ENCODE data around the gene NCAPG. TPM values are rescaled to one million over a fixed set of nuclear protein-coding genes. Genes with fewer than 3 reads are reported as not detected.

NCAPG gene
- total RNA-seq, 6 donors from 2014 or later: 1.4 to 2.4 (median 2.1) TPM; not detected in 1

GRCh38 chr4:17884063-17884462 is 73.3 kb downstream of the NCAPG start:
- Histone ChIP-seq H3K36me3 (peaks cover 0 to 12% (median 2%) of the 10 kb centered on the region in 4 donors), H3K4me1 (no peaks in the 10 kb centered on the region), H3K27me3 (no peaks in the 10 kb centered on the region), H3K4me3 (no peak overlapping the region), H3K27ac (no peak overlapping the region), H3K9me3 (no peaks in the 10 kb centered on the region)
- no peak for TF ChIP-seq POLR2A (IDR thresholded peaks at IDR 0.05)
- no peak for TF ChIP-seq POLR2AphosphoS5 (IDR thresholded peaks at IDR 0.05)
- no peak for TF ChIP-seq CTCF (IDR thresholded peaks at IDR 0.05)
- no peak for TF ChIP-seq EP300 (IDR thresholded peaks at IDR 0.05)
- 90 to 100% methylated on average over 2 of the region's 2 CpGs for WGBS, 2 donors
- ATAC-seq (ENCODE audit: low FRiP score in 2 of 2) (no peak), DNase-seq (no peak)

GRCh38 chr4:17884511-17884910 is 73.7 kb downstream of the NCAPG start:
- WGBS, 2 donors: 90 to 93% methylated on average over 2 of the region's 2 CpGs
- ATAC-seq (ENCODE audit: low FRiP score in 2 of 2) (no peak), DNase-seq (no peak)
- H3K4me1 ChIP-seq: no peaks in the 10 kb centered on the region
- no peaks in the 10 kb centered on the region for H3K9me3 ChIP-seq
- peaks cover 0 to 12% (median 2%) of the 10 kb centered on the region in 4 donors for H3K36me3 ChIP-seq
- H3K27me3 ChIP-seq: no peaks in the 10 kb centered on the region
- H3K4me3 ChIP-seq: no peak overlapping the region
- H3K27ac ChIP-seq: no peak overlapping the region
- TF ChIP-seq POLR2A (IDR thresholded peaks at IDR 0.05): no peak
- no peak for TF ChIP-seq POLR2AphosphoS5 (IDR thresholded peaks at IDR 0.05)
- TF ChIP-seq EP300 (IDR thresholded peaks at IDR 0.05): no peak
- no peak for TF ChIP-seq CTCF (IDR thresholded peaks at IDR 0.05)

GRCh38 chr4:17889692-17890091 is 78.9 kb downstream of the NCAPG start:
- no peak for DNase-seq
- no peak for TF ChIP-seq CTCF (IDR thresholded peaks at IDR 0.05)
- no peak for TF ChIP-seq POLR2AphosphoS5 (IDR thresholded peaks at IDR 0.05)
- TF ChIP-seq EP300 (IDR thresholded peaks at IDR 0.05): no peak
- TF ChIP-seq POLR2A (IDR thresholded peaks at IDR 0.05): no peak
- WGBS, 2 donors: 98 to 100% methylated on average over 1 of the region's 1 CpG
- H3K9me3 ChIP-seq: no peaks in the 10 kb centered on the region
- H3K36me3 ChIP-seq: no peaks in the 10 kb centered on the region
- H3K4me1 ChIP-seq: no peaks in the 10 kb centered on the region
- no peaks in the 10 kb centered on the region for H3K27me3 ChIP-seq
- H3K27ac ChIP-seq: no peak overlapping the region
- no peak for ATAC-seq (ENCODE audit: low FRiP score in 2 of 2)
- no peak overlapping the region for H3K4me3 ChIP-seq

- Histone ChIP-seq H3K4me1 (no peaks in the 10 kb centered on the region), H3K27ac (no peak overlapping the region), H3K4me3 (no peak overlapping the region), H3K27me3 (no peaks in the 10 kb centered on the region), H3K36me3 (no peaks in the 10 kb centered on the region), H3K9me3 (no peaks in the 10 kb centered on the region)
- ATAC-seq (ENCODE audit: low FRiP score in 2 of 2): no peak
- TF ChIP-seq CTCF (IDR thresholded peaks at IDR 0.05): no peak
- TF ChIP-seq POLR2A (IDR thresholded peaks at IDR 0.05): no peak
- no peak for TF ChIP-seq EP300 (IDR thresholded peaks at IDR 0.05)
- TF ChIP-seq POLR2AphosphoS5 (IDR thresholded peaks at IDR 0.05): no peak
- no peak for DNase-seq
- 79 to 91% methylated on average over 3 of the region's 3 CpGs for WGBS, 2 donors
Measured at GRCh38 chr4:17894421-17894820, 83.6 kb downstream of the NCAPG start.

Other genes starting within 250 kb of the NCAPG start
- 100 to 1,000 TPM in 1 of 6 donors, 10 to 100 TPM in 5; 70.0 to 116 (median 94.3) TPM for gene LAP3, start 233.8 kb upstream of the NCAPG start, total RNA-seq
- 10 to 100 TPM; 14.7 to 56.2 (median 19.0) TPM for gene MED28, start 196.3 kb upstream of the NCAPG start, total RNA-seq
- gene FAM184B, start 29.4 kb upstream of the NCAPG start, total RNA-seq: 1 to 10 TPM in 1 of 6 donors, under 1 TPM in 5; 0.13 to 1.0 (median 0.34) TPM
- 10 to 100 TPM; 16.1 to 35.9 (median 21.8) TPM for gene DCAF16, start 222 bp upstream of the NCAPG start, total RNA-seq
- gene LCORL, start 210.8 kb downstream of the NCAPG start, total RNA-seq: 10 to 100 TPM; 12.5 to 33.5 (median 19.6) TPM

All from upper lobe of left lung (tissue), 6 donors.